ENCODE data around the gene HPSE2. TPM values are rescaled to one million over a fixed set of nuclear protein-coding genes. Genes with fewer than 3 reads are reported as not detected.

HPSE2 gene
- total RNA-seq, 3 donors from 2014 or later, result 2.7 to 8.0 (median 5.9) TPM

GRCh38 chr10:98432330-98432729 lies 803.3 kb downstream of the HPSE2 start:
- Histone ChIP-seq H3K36me3 (no peaks in the 10 kb centered on the region), H3K4me1 (no peaks in the 10 kb centered on the region), H3K4me3 (no peak overlapping the region), H3K9me3 (peaks cover 0 to 9% of the 10 kb centered on the region in 2 donors), H3K27me3 (no peaks in the 10 kb centered on the region), H3K27ac (no peak overlapping the region)
- no peak for DNase-seq (ENCODE audit: low spot score in 2 of 2)
- intact Hi-C loops (cut with DNase I; ENCODE audit: low total_unique reads), result no loop called here
- no peak for TF ChIP-seq CTCF (IDR thresholded peaks at IDR 0.05)
- no peak for TF ChIP-seq POLR2AphosphoS5 (IDR thresholded peaks at IDR 0.05)
- TF ChIP-seq POLR2A (IDR thresholded peaks at IDR 0.05), result no peak

DNA sequence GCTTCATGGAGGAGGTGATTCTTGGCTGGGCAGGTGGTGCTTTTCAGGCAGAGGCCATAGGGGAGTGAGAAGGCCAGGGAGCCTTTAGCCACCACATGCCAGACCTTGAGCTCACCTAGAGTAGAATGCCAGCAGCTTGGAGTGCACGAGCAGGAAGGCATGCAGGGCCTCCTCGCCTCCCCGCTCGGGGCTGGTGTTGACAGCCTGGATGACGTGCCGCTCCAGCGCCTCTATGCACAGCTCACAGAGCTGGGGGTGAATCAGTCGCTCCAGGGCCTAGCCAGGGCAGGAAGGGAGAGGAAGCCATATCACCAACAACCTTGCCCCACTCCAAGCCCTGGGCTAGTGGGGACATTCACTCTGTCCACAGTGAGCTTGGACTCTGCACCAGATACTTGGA lies 804.6 kb downstream of the HPSE2 start:
- Histone ChIP-seq H3K27ac (no peak overlapping the region), H3K9me3 (peaks cover 0 to 9% of the 10 kb centered on the region in 2 donors), H3K36me3 (no peaks in the 10 kb centered on the region), H3K4me3 (no peak overlapping the region), H3K4me1 (no peaks in the 10 kb centered on the region), H3K27me3 (no peaks in the 10 kb centered on the region)
- intact Hi-C loops (cut with DNase I; ENCODE audit: low total_unique reads), result no loop called here
- DNase-seq (ENCODE audit: low spot score in 2 of 2), result peak in 1 of 2 donors; percentile 6
- TF ChIP-seq POLR2AphosphoS5 (IDR thresholded peaks at IDR 0.05) (no peak), POLR2A (IDR thresholded peaks at IDR 0.05) (no peak), CTCF (IDR thresholded peaks at IDR 0.05) (no peak)

- TF ChIP-seq POLR2AphosphoS5 (IDR thresholded peaks at IDR 0.05) (no peak), CTCF (IDR thresholded peaks at IDR 0.05) (no peak), POLR2A (IDR thresholded peaks at IDR 0.05) (no peak)
- no peaks in the 10 kb centered on the region for H3K36me3 ChIP-seq
- no peak overlapping the region for H3K27ac ChIP-seq
- no peak overlapping the region for H3K4me3 ChIP-seq
- H3K27me3 ChIP-seq, result no peaks in the 10 kb centered on the region
- no peaks in the 10 kb centered on the region for H3K4me1 ChIP-seq
- peaks cover 0 to 9% of the 10 kb centered on the region in 2 donors for H3K9me3 ChIP-seq
- intact Hi-C loops (cut with DNase I; ENCODE audit: low total_unique reads), result no loop called here
- DNase-seq (ENCODE audit: low spot score in 2 of 2), result no peak
Measured at GRCh38 chr10:98430427-98430826, 805.2 kb downstream of the HPSE2 start.

GRCh38 chr10:98429320-98430072 lies 806.2 kb downstream of the HPSE2 start:
- no peak overlapping the region for H3K27ac ChIP-seq
- DNase-seq (ENCODE audit: low spot score in 2 of 2), result no peak
- intact Hi-C loops (cut with DNase I; ENCODE audit: low total_unique reads), result no loop called here
- H3K36me3 ChIP-seq, result no peaks in the 10 kb centered on the region
- no peaks in the 10 kb centered on the region for H3K4me1 ChIP-seq
- no peak for TF ChIP-seq POLR2AphosphoS5 (IDR thresholded peaks at IDR 0.05)
- TF ChIP-seq CTCF (IDR thresholded peaks at IDR 0.05), result no peak
- TF ChIP-seq POLR2A (IDR thresholded peaks at IDR 0.05), result no peak
- peaks cover 0 to 9% of the 10 kb centered on the region in 2 donors for H3K9me3 ChIP-seq
- no peak overlapping the region for H3K4me3 ChIP-seq
- no peaks in the 10 kb centered on the region for H3K27me3 ChIP-seq

DNA sequence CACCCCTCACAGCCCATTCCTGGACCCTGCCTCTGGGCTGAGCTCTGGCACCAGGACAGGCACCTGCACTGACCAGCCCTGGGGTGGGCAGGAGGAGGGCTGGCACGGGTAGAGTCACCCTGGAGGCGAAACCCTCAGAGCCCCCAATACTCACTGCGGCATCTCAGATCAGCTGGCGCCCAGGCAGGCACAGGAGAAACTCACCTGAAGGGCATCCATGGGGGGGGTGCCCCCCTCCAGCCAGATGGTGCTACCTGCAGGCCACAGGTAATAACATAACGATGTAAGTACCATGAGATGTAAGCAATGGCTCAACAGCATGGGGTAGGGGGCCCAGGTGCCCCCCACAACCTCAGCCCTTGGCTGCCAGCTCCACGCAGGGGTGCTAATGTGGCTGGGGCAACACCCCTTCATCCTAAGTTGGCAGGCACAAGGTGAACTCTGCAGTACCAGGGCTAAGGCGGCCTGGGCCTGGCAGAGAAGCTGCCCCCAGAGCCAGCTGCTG lies 808.6 kb downstream of the HPSE2 start:
- peaks cover 0 to under 1% of the 10 kb centered on the region in 2 donors for H3K9me3 ChIP-seq
- intact Hi-C loops (cut with DNase I; ENCODE audit: low total_unique reads), result no loop called here
- DNase-seq (ENCODE audit: low spot score in 2 of 2), result no peak
- no peaks in the 10 kb centered on the region for H3K4me1 ChIP-seq
- no peaks in the 10 kb centered on the region for H3K27me3 ChIP-seq
- no peak overlapping the region for H3K27ac ChIP-seq
- no peak for TF ChIP-seq POLR2AphosphoS5 (IDR thresholded peaks at IDR 0.05)
- no peak for TF ChIP-seq POLR2A (IDR thresholded peaks at IDR 0.05)
- no peak for TF ChIP-seq CTCF (IDR thresholded peaks at IDR 0.05)
- H3K36me3 ChIP-seq, result no peaks in the 10 kb centered on the region
- H3K4me3 ChIP-seq, result no peak overlapping the region
